Neuronal stem cell (in vitro differentiated cells): ENCODE data around the gene FSTL3.
A peak's percentile ranks its signal among the peaks of the same experiment; 100 is the strongest.

Experiments used
- DNase-seq: peaks from one replicate; pipeline ENCODE4 v3.0.0-alpha.2; 2013; ENCODE audit warnings: low spot score
- H2AFZ ChIP-seq: one replicate; pipeline ENCODE4 v1.6.1; 2013; ENCODE audit warnings: mild to moderate bottlenecking, low read length, inconsistent platforms
- H2AK5ac ChIP-seq: 2 replicates; pipeline ENCODE4 v1.6.1; 2013; ENCODE audit warnings: low read depth, mild to moderate bottlenecking, inconsistent platforms, low read length, moderate library complexity, mixed read lengths
- H2BK120ac ChIP-seq: 2 replicates; pipeline ENCODE4 v1.6.1; 2013; ENCODE audit warnings: low read depth, mild to moderate bottlenecking, inconsistent platforms, low read length, moderate library complexity, mixed read lengths
- H2BK12ac ChIP-seq: one replicate; pipeline ENCODE4 v1.6.1; 2013; ENCODE audit warnings: low read length, inconsistent platforms
- H2BK15ac ChIP-seq: 2 replicates; pipeline ENCODE4 v1.6.1; 2013; ENCODE audit warnings: mild to moderate bottlenecking, low read length, inconsistent platforms, mixed read lengths
- H2BK5ac ChIP-seq: one replicate; pipeline ENCODE4 v1.6.1; 2013; ENCODE audit warnings: inconsistent platforms, mild to moderate bottlenecking, low read length, moderate library complexity
- H3K14ac ChIP-seq: one replicate; pipeline ENCODE4 v1.6.1; 2013; ENCODE audit warnings: low read length, inconsistent platforms
- H3K18ac ChIP-seq: 2 replicates; pipeline ENCODE4 v1.6.1; 2013; ENCODE audit warnings: low read length, inconsistent platforms
- H3K23ac ChIP-seq: 2 replicates; pipeline ENCODE4 v1.6.1; 2013; ENCODE audit warnings: low read depth, mild to moderate bottlenecking, mixed read lengths, low read length, inconsistent platforms; ENCODE audit not compliant: poor library complexity
- H3K27ac ChIP-seq: replicated peaks from 3 replicates; pipeline ENCODE4 v1.5.1; 2013; ENCODE audit warnings: low read length, inconsistent platforms
- H3K27me3 ChIP-seq, 3 experiments: 2 replicates each; pipeline ENCODE4 v1.6.1; 2013; ENCODE audit warnings: low read length in 3 of 3, mild to moderate bottlenecking in 2 of 3, inconsistent platforms in 1 of 3, low read depth in 1 of 3, mixed read lengths in 1 of 3, moderate library complexity in 1 of 3; ENCODE audit not compliant: control insufficient read depth in 3 of 3, insufficient read depth in 3 of 3
- H3K36me3 ChIP-seq, 2 donors: replicated peaks in 1 of 2; 2 replicates each; pipeline ENCODE4 v1.6.1; 2013; ENCODE audit warnings: low read length in 2 of 2; ENCODE audit not compliant: control insufficient read depth in 2 of 2, insufficient read depth in 2 of 2
- H3K4ac ChIP-seq: 2 replicates; pipeline ENCODE4 v1.6.1; 2013; ENCODE audit warnings: inconsistent platforms, mild to moderate bottlenecking, low read length, moderate library complexity
- H3K4me1 ChIP-seq, 2 donors: 1 replicate in 1 of 2; 2 replicates in 1 of 2; pipeline ENCODE4 v1.6.1; 2013; ENCODE audit warnings: low read length in 2 of 2, low read depth in 1 of 2; ENCODE audit not compliant: control insufficient read depth in 2 of 2, insufficient read depth in 1 of 2
- H3K4me2 ChIP-seq: one replicate; pipeline ENCODE4 v1.6.1; 2013; ENCODE audit warnings: mild to moderate bottlenecking, low read length, inconsistent platforms; ENCODE audit not compliant: insufficient read depth, poor library complexity, severe bottlenecking
- H3K4me3 ChIP-seq, 2 donors: 2 replicates each; pipeline ENCODE4 v1.5.1; 2013; ENCODE audit warnings: low read length in 2 of 2, mild to moderate bottlenecking in 2 of 2, inconsistent platforms in 1 of 2, moderate library complexity in 1 of 2
- H3K79me1 ChIP-seq: one replicate; pipeline ENCODE4 v1.6.1; 2013; ENCODE audit warnings: low read depth, mild to moderate bottlenecking, inconsistent platforms, low read length, moderate library complexity
- H3K9ac ChIP-seq: one replicate; pipeline ENCODE4 v1.6.1; 2013; ENCODE audit warnings: mild to moderate bottlenecking, low read depth, low read length, inconsistent platforms; ENCODE audit not compliant: poor library complexity
- H3K9me3 ChIP-seq, 2 donors: replicated peaks in 1 of 2; 2 replicates each; pipeline versions ENCODE3 to v1.6.1; 2013; ENCODE audit warnings: low read length in 2 of 2, mild to moderate bottlenecking in 2 of 2, inconsistent platforms in 1 of 2, low read depth in 1 of 2, mixed read lengths in 1 of 2, moderate library complexity in 1 of 2; ENCODE audit not compliant: control insufficient read depth in 2 of 2, insufficient read depth in 1 of 2
- H4K8ac ChIP-seq: one replicate; pipeline ENCODE4 v1.6.1; 2013; ENCODE audit warnings: low read depth, mild to moderate bottlenecking, inconsistent platforms, low read length, moderate library complexity
- H4K91ac ChIP-seq: one replicate; pipeline ENCODE4 v1.6.1; 2013; ENCODE audit warnings: low read length, low read depth, mild to moderate bottlenecking, inconsistent platforms; ENCODE audit not compliant: poor library complexity
- WGBS, 2 donors: extraction: QIAGEN DNeasy Blood & Tissue Kit; methylation state at CpG; one replicate each; pipeline ENCODE4 v1.1.7; 2013; ENCODE audit warnings: missing lambda C conversion rate in 2 of 2, mixed read lengths in 1 of 2; ENCODE audit not compliant: insufficient read length in 2 of 2, insufficient replicate concordance in 1 of 2; ENCODE audit errors: extremely low coverage in 2 of 2; 5-methylcytosine and 5-hydroxymethylcytosine counted together

FSTL3 gene

DNA sequence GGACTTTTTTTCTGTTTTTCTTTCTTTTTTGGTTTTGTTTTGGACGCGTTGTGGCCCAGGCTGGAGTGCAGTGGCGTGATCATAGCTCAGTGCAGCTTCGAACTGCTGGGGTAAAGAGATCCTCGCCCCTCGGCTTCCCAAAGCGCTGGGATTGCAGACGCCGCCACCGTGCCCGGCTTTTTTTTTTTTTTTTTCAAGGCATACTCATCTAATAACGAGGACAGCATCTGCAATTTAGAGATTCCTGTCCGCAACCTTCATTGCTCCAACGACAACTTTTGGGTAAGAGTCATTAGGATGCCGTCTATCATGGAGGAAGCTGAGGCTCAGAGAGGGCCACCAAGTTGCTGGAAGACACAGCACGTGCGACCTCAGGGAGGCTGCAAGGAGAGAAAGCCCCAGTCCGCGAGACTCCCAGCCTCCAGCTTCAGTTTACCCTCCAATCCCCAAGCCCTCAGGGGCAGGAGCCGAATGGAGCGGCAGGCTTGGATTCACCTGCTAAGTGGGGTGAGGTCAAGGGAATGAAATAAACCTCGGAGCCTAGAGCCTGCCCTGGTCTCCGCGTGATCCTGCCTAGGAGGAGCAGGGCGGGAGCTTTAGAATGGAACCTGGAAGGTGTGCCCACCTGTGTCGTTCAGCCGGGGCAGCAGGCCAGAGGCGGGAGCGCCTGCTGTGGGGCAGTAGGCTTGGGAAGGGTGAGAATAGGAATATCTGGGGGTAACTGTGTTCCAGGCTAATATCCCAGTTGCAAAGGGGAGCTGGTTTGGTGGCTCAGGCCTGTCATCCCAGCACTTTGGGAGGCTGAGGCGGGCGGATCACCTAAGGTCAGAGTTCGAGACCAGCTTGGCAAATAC is 42.2 kb upstream of the FSTL3 start:
- Histone ChIP-seq H3K27ac (no peak overlapping the region), H3K36me3 (peaks cover 5 to 14% of the 10 kb centered on the region in 2 donors)

GRCh38 chr19:634975-635652 is 41.1 kb upstream of the FSTL3 start:
- H3K4me3 ChIP-seq = no peak overlapping the region
- H2BK5ac ChIP-seq = no peak overlapping the region
- H2BK12ac ChIP-seq = no peak overlapping the region
- H2AFZ ChIP-seq = no peak overlapping the region
- peaks cover 8% of the 10 kb centered on the region in 2 donors for H3K4me1 ChIP-seq
- peak overlapping the region; percentile 56 for H3K14ac ChIP-seq
- no peak overlapping the region for H3K9ac ChIP-seq
- H2BK15ac ChIP-seq = no peak overlapping the region
- peaks cover 0 to 4% (median 0%) of the 10 kb centered on the region in 3 experiments for H3K27me3 ChIP-seq
- H3K18ac ChIP-seq = no peak overlapping the region
- peaks cover 8% of the 10 kb centered on the region for H3K79me1 ChIP-seq
- peaks cover 2 to 6% of the 10 kb centered on the region in 2 donors for H3K36me3 ChIP-seq
- H3K23ac ChIP-seq = no peak overlapping the region
- H2BK120ac ChIP-seq = no peak overlapping the region
- no peak for DNase-seq
- H3K27ac ChIP-seq = no peak overlapping the region
- no peak overlapping the region for H4K8ac ChIP-seq
- no peak overlapping the region for H4K91ac ChIP-seq
- no peak overlapping the region for H3K4ac ChIP-seq
- H2AK5ac ChIP-seq = peak overlapping the region; percentile 46
- WGBS, 2 donors = no CpG with 5 or more reads among the region's 16 CpGs
- H3K4me2 ChIP-seq = peak overlapping the region; percentile 18
- H3K9me3 ChIP-seq = no peaks in the 10 kb centered on the region

More for the DNA sequence above, 42.2 kb upstream of the FSTL3 start:
- no peak overlapping the region for H3K4ac ChIP-seq
- peak overlapping the region; percentile 90 for H3K4me2 ChIP-seq
- no peak overlapping the region for H2BK5ac ChIP-seq
- H3K18ac ChIP-seq = peak overlapping the region; percentile 94
- no peak overlapping the region for H2BK120ac ChIP-seq
- H3K4me3 ChIP-seq = peak overlapping the region; percentile 91 to 100
- peak overlapping the region; percentile 91 for H2AK5ac ChIP-seq
- H3K79me1 ChIP-seq = peaks cover 8% of the 10 kb centered on the region
- H4K91ac ChIP-seq = no peak overlapping the region
- H3K27me3 ChIP-seq = peaks cover 0 to 4% (median 0%) of the 10 kb centered on the region in 3 experiments
- H2BK15ac ChIP-seq = peak overlapping the region; percentile 21
- H3K4me1 ChIP-seq = peaks cover 8% of the 10 kb centered on the region in 2 donors
- H2BK12ac ChIP-seq = no peak overlapping the region
- no CpG with 5 or more reads among the region's 32 CpGs for whole genome bisulfite sequencing, 2 donors
- peak overlapping the region; percentile 71 for H3K9ac ChIP-seq
- DNase-seq = no peak
- H3K14ac ChIP-seq = no peak overlapping the region
- no peak overlapping the region for H3K23ac ChIP-seq
- peak overlapping the region; percentile 87 for H2AFZ ChIP-seq
- no peaks in the 10 kb centered on the region for H3K9me3 ChIP-seq
- H4K8ac ChIP-seq = no peak overlapping the region

DNA sequence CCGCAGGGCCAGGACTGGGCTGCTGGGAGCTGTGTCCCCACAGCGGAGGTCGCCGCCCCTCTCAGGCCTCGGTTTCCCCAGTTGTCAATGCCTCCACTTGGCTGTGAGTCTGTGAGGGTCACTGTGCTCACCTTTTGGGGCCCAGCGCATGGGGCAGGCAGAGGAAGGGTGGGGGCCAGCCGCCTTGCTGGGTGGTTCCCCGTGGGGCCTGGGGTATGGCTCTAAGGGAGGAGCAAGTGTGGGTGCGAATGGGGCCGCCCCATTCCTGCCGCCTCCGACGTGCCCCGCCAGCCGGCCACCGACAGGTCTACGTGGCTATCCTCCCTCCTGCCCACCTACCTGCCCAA is 37.3 kb upstream of the FSTL3 start:
- Histone ChIP-seq H2BK15ac (no peak overlapping the region), H2AFZ (peak overlapping the region; percentile 96), H3K36me3 (peaks cover 0 to under 1% of the 10 kb centered on the region in 2 donors), H3K9ac (no peak overlapping the region), H3K4ac (no peak overlapping the region), H3K4me1 (peaks cover 5 to 6% of the 10 kb centered on the region in 2 donors), H3K27ac (no peak overlapping the region), H3K18ac (peak overlapping the region; percentile 24), H3K27me3 (peaks cover 0 to 4% (median 0%) of the 10 kb centered on the region in 3 experiments), H3K79me1 (peaks cover 5% of the 10 kb centered on the region), H3K4me3 (peak overlapping the region in 1 of 2 donors; percentile 43), H4K8ac (peak overlapping the region; percentile 9), H3K23ac (peak overlapping the region; percentile 65), H3K4me2 (peak overlapping the region; percentile 78), H4K91ac (no peak overlapping the region), H2AK5ac (peak overlapping the region; percentile 71), H3K9me3 (no peaks in the 10 kb centered on the region), H2BK120ac (no peak overlapping the region), H2BK12ac (no peak overlapping the region), H2BK5ac (no peak overlapping the region), H3K14ac (peak overlapping the region; percentile 56)
- no peak for DNase-seq
- no CpG with 5 or more reads among the region's 17 CpGs for WGBS, 2 donors
